GM08714 (cell line): Measurements from ENCODE around the gene FALEC.
"Not testable (repeated sequence)": the region's sequence is repeated elsewhere in the genome, so short reads cannot be mapped to it uniquely, and the experiment has no call there.

Experiments used
- H3K4me3 ChIP-seq: fragments of 200-500 bp; sonication (Bioruptor generic); 2 replicates; pipeline ENCODE4 v1.5.1; 2014; ENCODE audit warnings: mild to moderate bottlenecking, low read length, inconsistent platforms
- ZNF274 ChIP-seq: IDR thresholded peaks from 2 replicates; pipeline ENCODE4 v1.6.1; 2012; ENCODE audit warnings: mild to moderate bottlenecking, low read depth, low read length

FALEC gene

DNA sequence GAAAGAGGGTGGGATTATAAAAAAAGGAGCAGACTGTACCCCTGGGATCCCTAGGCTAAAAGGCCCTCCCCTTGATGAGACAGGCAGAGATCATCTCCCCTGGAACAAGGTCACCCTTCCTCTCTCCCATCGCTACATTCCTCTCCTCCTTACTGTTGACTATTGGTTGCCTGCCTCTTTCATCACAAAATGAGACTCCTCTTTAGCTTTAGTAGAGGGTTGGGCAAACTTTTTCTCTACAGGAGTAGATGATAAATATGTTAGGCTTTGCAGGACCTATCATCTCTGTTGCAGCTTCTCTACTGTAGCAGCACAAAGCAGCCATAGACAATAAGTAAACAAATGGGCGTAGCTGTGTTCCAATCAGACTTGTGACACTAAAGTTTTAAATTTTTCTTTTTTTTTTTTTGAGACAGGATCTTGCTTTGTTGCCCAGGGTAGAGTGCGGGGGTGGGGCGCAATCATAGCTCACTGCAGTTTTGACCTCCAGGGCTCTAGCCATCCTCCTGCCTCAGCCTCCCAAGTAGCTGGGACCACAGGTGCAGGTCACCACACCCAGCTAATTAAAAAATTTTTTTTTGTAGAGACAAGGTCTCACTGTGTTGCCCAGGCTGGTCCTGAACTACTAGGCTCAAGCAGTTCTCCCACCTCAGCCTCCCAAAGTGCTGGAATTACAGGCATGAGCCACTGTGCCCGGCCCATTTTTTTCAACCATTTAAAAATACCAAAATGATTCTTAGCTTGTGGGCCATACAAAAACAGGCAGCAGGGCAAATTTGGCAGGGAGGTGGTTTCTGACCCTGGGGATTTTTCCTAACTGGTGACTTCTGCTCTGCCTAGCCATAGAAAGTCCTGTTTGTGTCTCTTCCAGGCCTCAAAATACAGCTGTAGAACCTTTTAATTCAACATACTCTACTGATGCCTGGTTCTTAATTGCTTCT is 48.8 kb downstream of the FALEC start:
- peak overlapping the region; percentile 39; the same call in 1 of the 2 replicates for H3K4me3 ChIP-seq
- no peak for TF ChIP-seq ZNF274

DNA sequence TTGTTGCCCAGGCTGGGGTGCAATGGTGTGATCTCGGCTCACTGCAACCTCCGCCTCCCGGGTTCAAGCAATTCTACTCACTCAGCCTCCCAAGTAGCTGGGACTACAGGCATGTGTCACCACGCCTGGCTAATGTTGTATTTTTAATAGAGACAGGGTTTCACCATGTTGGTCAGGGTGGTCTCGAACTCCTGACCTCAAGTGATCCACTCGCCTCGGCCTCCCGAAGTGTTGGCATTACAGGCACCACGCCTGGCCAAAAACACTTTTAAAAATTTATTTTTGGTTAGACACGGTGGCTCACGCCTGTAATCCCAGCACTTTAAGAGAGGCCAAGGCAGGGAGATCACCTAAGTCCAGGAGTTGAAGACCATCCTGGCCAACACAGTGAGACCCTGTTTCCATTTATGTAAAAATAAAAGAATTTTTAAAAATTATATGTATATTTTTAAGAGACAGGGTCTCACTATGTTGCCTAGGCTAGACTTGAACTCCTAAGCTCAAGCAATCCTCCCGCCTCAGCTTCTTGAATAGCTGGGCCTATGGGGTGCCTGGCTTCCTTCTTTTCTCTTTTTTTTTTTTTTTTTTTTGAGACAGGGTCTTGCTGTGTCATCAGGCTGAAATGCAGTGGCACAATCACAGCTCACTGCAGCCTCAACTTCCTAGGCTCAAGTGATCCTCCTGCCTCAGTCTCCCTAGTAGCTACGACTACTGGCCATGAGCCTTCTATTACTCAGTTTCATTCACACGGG is 49.9 kb downstream of the FALEC start:
- not testable (repeated sequence) for H3K4me3 ChIP-seq

DNA sequence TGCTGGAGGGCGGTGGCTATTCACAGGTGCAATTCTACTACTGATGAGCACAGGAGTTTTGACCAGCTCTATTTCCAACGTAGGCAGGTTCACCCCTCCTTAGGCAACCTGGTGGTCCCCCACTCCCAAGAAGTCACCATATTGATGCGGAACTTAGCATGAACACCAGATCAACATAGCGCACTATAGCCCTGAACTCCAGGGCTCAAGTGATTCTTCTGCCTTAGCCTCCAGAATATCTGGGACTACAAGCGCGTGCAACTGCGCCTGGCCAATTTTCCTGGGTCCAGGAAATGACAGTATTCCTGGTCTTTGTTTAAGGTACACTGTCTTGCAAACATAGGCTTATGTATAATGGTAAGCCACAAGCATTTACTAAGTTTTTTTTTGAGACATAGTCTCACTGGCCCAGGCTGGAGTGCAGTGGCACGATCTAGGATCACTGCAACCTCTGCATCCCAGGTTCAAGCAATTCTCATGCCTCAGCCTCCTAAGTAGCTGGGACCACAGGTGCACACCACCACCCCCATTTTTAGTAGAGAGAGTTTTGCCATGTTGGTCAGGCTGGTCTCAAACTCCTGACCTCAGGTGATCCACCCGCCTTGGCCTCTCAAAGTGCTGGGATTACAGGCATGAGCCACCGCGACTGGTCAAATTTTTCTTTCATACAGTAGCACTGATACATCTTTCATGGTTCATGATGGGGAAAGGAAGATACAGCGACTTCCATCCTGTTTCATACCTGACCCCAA is 51.2 kb downstream of the FALEC start:
- no peak for TF ChIP-seq ZNF274
- H3K4me3 ChIP-seq, result peak overlapping the region; percentile 20; the same call in 1 of the 2 replicates

DNA sequence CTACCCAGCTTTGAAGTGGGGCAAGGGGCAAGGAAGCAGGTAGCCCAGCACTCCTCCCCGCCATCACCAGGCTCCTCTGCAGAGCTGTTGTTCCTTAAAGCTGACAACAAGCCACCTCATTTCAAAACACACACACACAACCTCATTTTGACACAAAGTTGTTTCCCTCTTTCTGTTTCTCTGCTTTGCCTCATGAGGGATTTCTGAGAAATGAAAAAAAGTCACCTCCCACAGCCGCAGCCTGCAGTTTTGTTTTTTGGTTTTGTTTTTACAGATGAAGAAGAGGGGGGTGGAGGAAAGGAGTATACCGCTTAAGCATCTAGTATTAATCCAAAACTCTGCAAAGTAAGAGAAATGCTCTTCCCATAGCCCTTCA is 51.8 kb downstream of the FALEC start:
- TF ChIP-seq ZNF274, result no peak
- H3K4me3 ChIP-seq, result peak overlapping the region; percentile 45; the same call in 1 of the 2 replicates

DNA sequence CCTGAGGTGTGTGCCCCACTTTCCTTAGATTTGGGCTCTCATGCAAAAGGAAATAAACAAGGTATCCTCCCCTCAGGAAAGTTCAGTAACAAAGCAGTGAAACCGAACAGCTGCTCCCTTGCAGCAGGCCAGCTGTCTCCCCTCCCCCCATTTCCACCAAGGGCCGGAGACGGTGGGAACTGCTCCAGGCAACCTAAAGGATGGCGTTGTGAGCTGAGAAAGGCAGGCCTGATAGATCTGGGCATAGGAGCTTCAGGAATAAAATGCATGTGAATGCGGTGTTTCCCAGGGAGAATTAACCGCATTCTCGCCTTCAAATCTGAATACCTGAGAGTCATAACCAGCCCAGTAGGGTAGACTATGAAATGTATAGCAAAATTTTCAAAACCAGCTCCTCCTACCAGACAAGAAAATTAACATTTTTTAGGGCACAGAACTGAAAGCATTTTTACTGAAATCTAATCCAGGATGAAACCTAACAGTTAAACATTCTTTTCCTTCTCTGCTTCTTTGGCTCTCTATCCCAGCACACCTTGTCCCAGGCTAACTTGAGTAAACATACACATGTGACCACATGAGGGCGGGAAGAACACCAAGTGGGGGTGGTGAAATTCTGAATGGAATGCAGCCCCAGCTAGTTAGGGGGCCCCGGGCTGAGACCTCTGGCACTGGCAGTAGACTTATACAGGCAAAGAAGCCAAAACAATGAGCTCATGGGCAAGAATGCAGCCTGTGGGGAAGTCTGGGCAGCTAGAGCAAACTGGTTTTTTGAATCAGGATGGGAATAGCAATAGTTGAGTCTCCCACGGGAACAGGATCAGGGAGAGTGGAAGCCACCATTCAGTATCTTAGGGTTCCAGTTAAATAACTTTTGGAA is 52.4 kb downstream of the FALEC start:
- no peak for TF ChIP-seq ZNF274

DNA sequence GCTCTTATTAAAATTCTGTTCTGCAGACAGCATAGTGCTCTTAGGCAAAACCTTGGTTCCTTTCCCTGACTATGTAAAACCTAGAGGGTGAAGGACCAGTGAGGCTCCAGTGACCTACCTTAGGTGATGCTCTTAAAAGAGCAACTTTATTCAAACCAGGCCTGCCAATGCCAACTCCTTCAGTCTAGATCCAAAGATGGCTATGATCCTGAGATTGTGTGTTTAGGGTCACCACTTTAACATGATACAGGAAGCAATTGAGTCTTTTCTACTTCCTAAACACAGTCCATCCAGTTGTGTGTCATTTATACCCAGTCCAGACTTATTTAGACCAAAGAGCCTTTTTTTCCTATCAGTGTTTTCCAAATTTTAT is 53.0 kb downstream of the FALEC start:
- peak overlapping the region; percentile 45; the same call in 1 of the 2 replicates for H3K4me3 ChIP-seq
- no peak for TF ChIP-seq ZNF274

More for the DNA sequence above, 52.4 kb downstream of the FALEC start:
- peak overlapping the region; percentile 45; the same call in 1 of the 2 replicates for H3K4me3 ChIP-seq

DNA sequence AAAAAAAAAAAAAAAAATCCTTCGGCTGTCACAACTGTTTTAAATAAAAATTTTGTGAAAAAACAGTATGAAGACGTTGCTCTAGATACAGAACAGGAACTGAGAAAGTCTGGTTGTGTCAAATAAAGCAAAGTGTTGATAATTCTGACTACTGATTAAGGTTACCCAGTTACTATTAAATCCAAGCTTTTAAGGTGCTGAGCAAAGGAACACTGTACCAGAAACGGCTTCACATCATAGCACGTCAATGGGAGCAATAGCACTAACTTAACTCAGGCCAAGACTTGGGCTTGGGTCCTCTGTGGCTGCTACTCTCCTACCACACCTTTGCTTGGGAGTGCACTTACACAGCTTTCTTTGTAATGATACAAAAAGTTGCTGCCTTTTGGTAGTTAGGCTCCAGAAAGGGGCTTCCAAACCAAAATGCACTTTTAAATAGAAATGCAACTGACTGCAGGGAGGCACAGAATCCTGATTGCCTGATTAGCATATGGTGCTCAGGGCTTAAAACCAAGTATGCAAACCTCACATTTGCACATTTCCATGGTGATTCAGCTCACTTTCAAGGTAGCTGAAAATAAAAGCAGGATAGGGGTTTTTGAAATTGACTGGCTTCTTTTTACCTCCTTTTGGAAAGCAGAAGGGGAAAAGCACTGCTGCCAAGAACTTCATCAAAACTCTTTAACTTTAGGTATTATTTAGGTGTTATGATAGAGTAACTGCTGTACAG is 57.5 kb downstream of the FALEC start:
- TF ChIP-seq ZNF274, result no peak
- peak overlapping the region; percentile 48; the same call in 1 of the 2 replicates for H3K4me3 ChIP-seq

DNA sequence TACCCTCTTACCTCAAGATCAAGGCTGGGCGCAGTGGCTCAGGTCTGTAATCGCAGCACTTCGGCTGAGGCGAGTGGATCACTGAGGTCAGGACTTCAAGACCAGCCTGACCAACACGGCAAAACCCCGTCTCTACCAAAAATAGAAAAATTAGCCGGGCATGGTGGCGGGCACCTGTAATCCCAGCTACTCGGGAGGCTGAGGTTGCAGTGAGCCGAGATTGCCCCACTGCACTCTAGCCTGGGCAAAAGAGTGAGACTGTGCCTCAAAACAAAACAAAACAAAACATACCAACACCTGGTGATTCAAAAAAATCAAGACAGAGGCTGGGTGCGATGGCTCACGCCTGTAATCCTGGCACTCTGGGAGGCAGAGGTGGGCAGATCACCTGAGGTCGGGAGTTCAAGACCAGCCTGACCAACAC is 58.1 kb downstream of the FALEC start:
- H3K4me3 ChIP-seq, result peak overlapping the region; percentile 48; the same call in 1 of the 2 replicates

- peak overlapping the region; percentile 52 for H3K4me3 ChIP-seq
- no peak for TF ChIP-seq ZNF274
These were observed 58.9 kb downstream of the FALEC start for GRCh38 chr1:150574260-150575071.

- peak overlapping the region; percentile 93 for H3K4me3 ChIP-seq
- no peak for TF ChIP-seq ZNF274
These were observed 59.5 kb downstream of the FALEC start for GRCh38 chr1:150575072-150575489.

GRCh38 chr1:150575518-150576366 is 60.2 kb downstream of the FALEC start:
- peak overlapping the region; percentile 93 for H3K4me3 ChIP-seq
- no peak for TF ChIP-seq ZNF274
